NCI-H345 (cell line): ENCODE measurements around the gene NPIPA8.
"Not testable (repeated sequence)": the region's sequence is repeated elsewhere in the genome, so short reads cannot be mapped to it uniquely, and the experiment has no call there.

Experiments used
- DNase-seq: peaks from one replicate; lab custom pipeline; 2025; lab: John Stamatoyannopoulos, UW

NPIPA8 gene

GRCh38 chr16:18336636-18337035 lies at the start of gene NPIPA8:
TSS of gene NPIPA8 (minus strand) at chr16:18336736. CDS start at chr16:18332662, 4,074 bp downstream.
- not testable (repeated sequence) for DNase-seq

- DNase-seq: not testable (repeated sequence)
These were observed 48.7 kb upstream of the NPIPA8 start for GRCh38 chr16:18385285-18385684.

GRCh38 chr16:18384869-18385268 lies 48.3 kb upstream of the NPIPA8 start:
- DNase-seq: not testable (repeated sequence)

- not testable (repeated sequence) for DNase-seq
These were observed 47.6 kb upstream of the NPIPA8 start for GRCh38 chr16:18384098-18384636.

- DNase-seq: not testable (repeated sequence)
These were observed 46.2 kb upstream of the NPIPA8 start for GRCh38 chr16:18382696-18383095.

GRCh38 chr16:18347742-18348141 lies 11.2 kb upstream of the NPIPA8 start:
- DNase-seq: not testable (repeated sequence)

- not testable (repeated sequence) for DNase-seq
These were observed 10.5 kb upstream of the NPIPA8 start for GRCh38 chr16:18346993-18347392.

- DNase-seq: not testable (repeated sequence)
These were observed 8.1 kb upstream of the NPIPA8 start for GRCh38 chr16:18344634-18345033.

GRCh38 chr16:18341986-18342385 lies 5.5 kb upstream of the NPIPA8 start:
- not testable (repeated sequence) for DNase-seq

GRCh38 chr16:18341417-18341960 lies 5.0 kb upstream of the NPIPA8 start:
- DNase-seq: not testable (repeated sequence)

- DNase-seq: not testable (repeated sequence)
These were observed 2.7 kb upstream of the NPIPA8 start for GRCh38 chr16:18339210-18339609.

GRCh38 chr16:18311811-18312210 lies 24.7 kb downstream of the NPIPA8 start:
- DNase-seq: not testable (repeated sequence)

GRCh38 chr16:18309159-18309558 lies 27.4 kb downstream of the NPIPA8 start:
- not testable (repeated sequence) for DNase-seq

- not testable (repeated sequence) for DNase-seq
These were observed 29.3 kb downstream of the NPIPA8 start for GRCh38 chr16:18307241-18307640.

- not testable (repeated sequence) for DNase-seq
These were observed 30.5 kb downstream of the NPIPA8 start for GRCh38 chr16:18306066-18306465.

- DNase-seq: not testable (repeated sequence)
These were observed 33.4 kb downstream of the NPIPA8 start for GRCh38 chr16:18303059-18303706.

- DNase-seq: not testable (repeated sequence)
These were observed 38.8 kb downstream of the NPIPA8 start for GRCh38 chr16:18297714-18298113.

GRCh38 chr16:18296931-18297330 lies 39.6 kb downstream of the NPIPA8 start:
- not testable (repeated sequence) for DNase-seq

- not testable (repeated sequence) for DNase-seq
These were observed 42.2 kb downstream of the NPIPA8 start for GRCh38 chr16:18294371-18294770.

GRCh38 chr16:18293337-18293956 lies 43.1 kb downstream of the NPIPA8 start:
- DNase-seq: not testable (repeated sequence)

GRCh38 chr16:18290959-18291358 lies 45.6 kb downstream of the NPIPA8 start:
- not testable (repeated sequence) for DNase-seq

GRCh38 chr16:18286342-18286741 lies 50.2 kb downstream of the NPIPA8 start:
- not testable (repeated sequence) for DNase-seq

- not testable (repeated sequence) for DNase-seq
These were observed 56.2 kb downstream of the NPIPA8 start for GRCh38 chr16:18280319-18280718.
